NCI-H2081 treated with DMSO at 0.1 percent for 48 hours (cell line): ENCODE results near the gene MAST4.

Source experiments
- DNase-seq: peaks from one replicate; lab custom pipeline; 2025; lab: John Stamatoyannopoulos, UW

MAST4 gene

GRCh38 chr5:66960369-66961137 lies 364.4 kb downstream of the MAST4 start:
- no peak for DNase-seq

- DNase-seq: no peak
Measured at GRCh38 chr5:66963559-66963971, 367.4 kb downstream of the MAST4 start.

- no peak for DNase-seq
Measured at GRCh38 chr5:66966439-66966838, 370.2 kb downstream of the MAST4 start.

GRCh38 chr5:66967102-66967501 lies 370.9 kb downstream of the MAST4 start:
- DNase-seq: no peak

- no peak for DNase-seq
Measured at GRCh38 chr5:66967826-66968262, 371.7 kb downstream of the MAST4 start.

- DNase-seq: no peak
Measured at GRCh38 chr5:66969484-66969883, 373.3 kb downstream of the MAST4 start.

GRCh38 chr5:66969963-66970362 lies 373.8 kb downstream of the MAST4 start:
- no peak for DNase-seq

- DNase-seq: no peak
Measured at GRCh38 chr5:66972004-66972403, 375.8 kb downstream of the MAST4 start.

GRCh38 chr5:66974256-66974655 lies 378.1 kb downstream of the MAST4 start:
- DNase-seq: no peak

GRCh38 chr5:66976108-66976507 lies 379.9 kb downstream of the MAST4 start:
- DNase-seq: no peak

GRCh38 chr5:66979738-66980137 lies 383.5 kb downstream of the MAST4 start:
- DNase-seq: no peak

- DNase-seq: no peak
Measured at GRCh38 chr5:66981266-66982055, 385.3 kb downstream of the MAST4 start.

GRCh38 chr5:66982056-66982387 lies 385.8 kb downstream of the MAST4 start:
- DNase-seq: no peak

- no peak for DNase-seq
Measured at GRCh38 chr5:66982470-66982869, 386.3 kb downstream of the MAST4 start.

GRCh38 chr5:66985417-66985816 lies 389.2 kb downstream of the MAST4 start:
- DNase-seq: no peak

- DNase-seq: no peak
Measured at GRCh38 chr5:66986009-66986408, 389.8 kb downstream of the MAST4 start.

- DNase-seq: no peak
Measured at GRCh38 chr5:66986534-66986933, 390.3 kb downstream of the MAST4 start.

- no peak for DNase-seq
Measured at GRCh38 chr5:66987126-66987525, 390.9 kb downstream of the MAST4 start.

GRCh38 chr5:66987540-66987939 lies 391.3 kb downstream of the MAST4 start:
- no peak for DNase-seq

- no peak for DNase-seq
Measured at GRCh38 chr5:66987949-66988838, 392.0 kb downstream of the MAST4 start.

GRCh38 chr5:66989286-66989685 lies 393.1 kb downstream of the MAST4 start:
- DNase-seq: no peak

GRCh38 chr5:66989781-66990180 lies 393.6 kb downstream of the MAST4 start:
- DNase-seq: no peak
